Stimulated activated CD4-positive, alpha-beta T cell treated with anti-CD3 and anti-CD28 coated beads, Interleukin-12 subunit alpha, Interleukin-12 subunit beta, amount 100 ng/mL, for 24 hours (primary cell): Measurements from ENCODE around the gene JAKMIP3.

Experiments
- DNase-seq, 2 experiments: peaks; one replicate each; pipeline ENCODE4 v3.0.0-alpha.2; 2020; ENCODE audit warnings: low read depth in 2 of 2

JAKMIP3 gene

GRCh38 chr10:132110111-132110521 is 44.4 kb downstream of the JAKMIP3 start:
- no peak for DNase-seq

DNA sequence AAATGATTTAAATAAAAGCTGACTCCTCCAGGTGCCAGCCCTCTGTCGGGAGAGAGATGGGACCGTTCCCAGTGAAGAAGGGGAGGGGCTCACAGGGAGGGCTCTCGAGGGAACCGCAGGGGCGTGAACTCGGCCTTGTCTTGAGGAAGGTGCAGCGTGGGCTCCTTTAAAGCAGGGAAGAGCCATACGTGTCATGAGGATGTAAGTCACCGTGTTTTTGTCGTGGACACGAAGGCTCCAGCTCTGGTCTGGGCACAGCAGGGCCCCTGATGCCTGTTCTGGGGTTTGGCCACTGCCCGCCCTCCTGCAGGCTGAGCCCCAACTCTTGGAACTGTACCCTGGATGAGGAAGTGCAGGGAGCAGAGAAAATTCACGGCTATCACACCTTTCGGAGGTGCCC is 45.0 kb downstream of the JAKMIP3 start:
- DNase-seq: no peak

- DNase-seq: no peak
These were observed 45.5 kb downstream of the JAKMIP3 start for GRCh38 chr10:132111121-132111731.

DNA sequence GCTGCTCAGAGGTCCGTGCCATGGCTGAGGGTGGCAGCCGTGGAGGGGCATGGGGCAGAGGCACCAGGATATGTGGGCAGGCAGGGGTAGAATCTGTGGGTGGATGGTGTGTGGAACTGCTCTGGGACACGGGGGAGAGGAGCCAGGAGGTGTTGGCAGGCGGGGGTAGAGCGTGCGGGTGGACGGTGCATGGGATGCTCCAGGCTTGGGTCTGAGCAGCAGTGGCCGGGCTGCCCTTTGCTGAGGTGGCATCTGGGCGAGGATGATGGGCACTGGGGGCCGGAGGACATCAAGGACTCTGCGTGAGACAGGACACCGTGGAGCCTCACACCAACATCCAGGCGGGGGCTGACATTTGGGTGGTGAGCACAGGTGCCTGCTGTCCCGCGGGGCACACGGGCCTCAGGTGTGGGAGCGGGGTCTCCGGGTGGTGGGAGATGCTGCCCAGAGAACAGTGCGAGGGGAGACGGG is 46.2 kb downstream of the JAKMIP3 start:
- no peak for DNase-seq

DNA sequence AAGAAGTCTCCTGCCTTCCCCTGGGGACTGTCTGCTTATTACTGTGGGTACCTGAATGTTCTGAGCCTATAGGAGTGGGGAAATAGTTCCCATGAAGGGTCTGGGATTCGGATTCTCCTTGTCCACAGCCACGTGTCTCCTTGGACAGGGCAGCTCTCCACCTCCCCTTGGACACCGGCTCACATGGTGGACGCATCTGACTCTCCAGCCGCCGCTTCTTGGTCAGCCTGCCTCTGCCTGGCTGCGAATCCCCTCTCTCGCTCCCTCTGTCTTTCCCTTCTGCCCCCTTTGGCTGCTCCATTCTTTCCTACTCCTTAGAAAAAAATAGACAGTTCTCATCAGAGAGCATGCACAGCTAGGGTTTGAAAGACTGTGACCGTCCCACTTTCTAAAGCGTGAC is 46.9 kb downstream of the JAKMIP3 start:
- no peak for DNase-seq

DNA sequence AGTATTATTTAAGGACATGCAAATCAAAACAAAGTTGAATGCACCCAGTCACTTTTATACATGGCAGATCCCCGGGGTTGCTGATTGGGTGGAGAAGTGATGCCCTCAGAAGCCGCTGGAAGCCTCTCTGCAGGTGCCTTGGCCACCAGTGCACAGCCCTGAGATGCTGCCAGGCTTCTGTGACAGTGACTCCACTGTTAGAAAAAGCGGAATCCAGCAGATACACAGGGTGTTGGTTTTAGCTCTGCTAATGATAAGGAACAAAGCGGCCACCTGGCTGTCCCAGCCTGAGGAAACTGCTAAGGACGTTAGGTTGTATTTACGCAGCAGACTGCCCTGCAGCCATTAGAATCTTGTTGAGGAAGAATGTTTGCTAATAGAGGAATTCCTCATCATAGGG is 47.5 kb downstream of the JAKMIP3 start:
- no peak for DNase-seq

GRCh38 chr10:132113766-132114365 is 48.1 kb downstream of the JAKMIP3 start:
- no peak for DNase-seq

- DNase-seq: no peak
These were observed 49.3 kb downstream of the JAKMIP3 start for GRCh38 chr10:132114953-132115520.
